Vagina (tissue), 2 donors: ENCODE results near the gene EFNA1. TPM values are rescaled to one million over a fixed set of nuclear protein-coding genes. Genes with fewer than 3 reads are reported as not detected.
A peak's percentile ranks its signal among the peaks of the same experiment; 100 is the strongest.

Experiments
- DNase-seq, 2 donors: peaks; one replicate each; pipeline ENCODE4 v3.0.0-alpha.2; 2017; ENCODE audit errors: extremely low spot score in 2 of 2
- H3K27ac ChIP-seq: fragments of 200-600 bp; sonication (generic); one replicate; pipeline ENCODE4 v1.5.1; 2019
- H3K27me3 ChIP-seq: fragments of 200-600 bp; sonication (generic); one replicate; pipeline ENCODE4 v1.5.1; 2019
- H3K36me3 ChIP-seq, 2 donors: fragments of 200-600 bp; sonication (generic); one replicate each; pipeline ENCODE4 v1.5.1; 2017 to 2019
- H3K4me1 ChIP-seq: fragments of 200-600 bp; sonication (generic); one replicate; pipeline ENCODE4 v1.5.1; 2019
- H3K4me3 ChIP-seq, 2 donors: fragments of 200-600 bp; sonication (generic); 1 replicate in 1 of 2; 2 replicates in 1 of 2; pipeline ENCODE4 v1.5.1; 2016 to 2019
- H3K9me3 ChIP-seq: fragments of 200-600 bp; sonication (generic); one replicate; pipeline ENCODE4 v1.5.1; 2019
- CTCF ChIP-seq, 3 experiments: fragments of 450-650 bp in 2 of 3; fragments of 200-600 bp in 1 of 3; sonication (generic) in 1 of 3; IDR thresholded peaks; one replicate each; pipeline ENCODE4 v1.5.1; 2017 to 2019; ENCODE audit warnings: antibody characterized with exemption in 3 of 3, mild to moderate bottlenecking in 2 of 3, moderate library complexity in 2 of 3
- POLR2A ChIP-seq, 2 donors: fragments of 450-650 bp; IDR thresholded peaks; one replicate each; pipeline ENCODE4 v1.6.1; 2017; ENCODE audit warnings: antibody characterized with exemption in 2 of 2, mild to moderate bottlenecking in 2 of 2, moderate library complexity in 2 of 2
- POLR2AphosphoS5 ChIP-seq, 2 donors: sonication (generic); formaldehyde crosslinking; IDR thresholded peaks; one replicate each; pipeline ENCODE4 v1.9.0; 2017; ENCODE audit warnings: antibody characterized with exemption in 2 of 2, mild to moderate bottlenecking in 2 of 2, low read depth in 1 of 2; ENCODE audit not compliant: insufficient read depth in 1 of 2
- intact Hi-C: fragments of 100-400 bp; cut with DNase I; formaldehyde crosslinking; loops from one replicate; pipeline ENCODE4 v1.15.1; 2023
- total RNA-seq: library from RNA; depleted of rRNA; stranded (reverse); fragments of >200 nt; gene quantifications from one replicate; pipeline ENCODE4 v1.2.3, GENCODE V29; 2016

Gene EFNA1
- total RNA-seq, 1 donor from 2014 or later: 57.9 TPM

GRCh38 chr1:155086856-155087535 is 40.7 kb upstream of the EFNA1 start:
- Histone ChIP-seq H3K9me3 (no peaks in the 10 kb centered on the region), H3K36me3 (no peaks in the 10 kb centered on the region), H3K27me3 (peaks cover 8% of the 10 kb centered on the region), H3K4me3 (no peak overlapping the region), H3K4me1 (peaks cover 49% of the 10 kb centered on the region), H3K27ac (no peak overlapping the region)
- no peak for TF ChIP-seq POLR2AphosphoS5 (IDR thresholded peaks at IDR 0.05; ENCODE audit: insufficient read depth in 1 of 2, low read depth in 1 of 2)
- no peak for TF ChIP-seq CTCF (IDR thresholded peaks at IDR 0.05)
- TF ChIP-seq POLR2A (IDR thresholded peaks at IDR 0.05): no peak
- intact Hi-C loops: loop anchor here (5.0 kb wide), 1 partner anchor 40 kb away; no protein-coding TSS in a partner anchor
- peak in 1 of 2 donors; percentile 93 for DNase-seq

GRCh38 chr1:155091071-155092051 is 36.3 kb upstream of the EFNA1 start:
- intact Hi-C loops: loop anchor here (2.0 to 5.0 kb wide), 2 partner anchors 41 to 75 kb away; no protein-coding TSS in a partner anchor
- Histone ChIP-seq H3K4me3 (no peak overlapping the region), H3K27ac (no peak overlapping the region), H3K36me3 (no peaks in the 10 kb centered on the region), H3K9me3 (no peaks in the 10 kb centered on the region), H3K27me3 (no peaks in the 10 kb centered on the region), H3K4me1 (peaks cover 27% of the 10 kb centered on the region)
- TF ChIP-seq CTCF (IDR thresholded peaks at IDR 0.05): peak; percentile 90 to 96 (median 96)
- no peak for TF ChIP-seq POLR2A (IDR thresholded peaks at IDR 0.05)
- TF ChIP-seq POLR2AphosphoS5 (IDR thresholded peaks at IDR 0.05; ENCODE audit: insufficient read depth in 1 of 2, low read depth in 1 of 2): peak in 1 of 2 donors; percentile 23
- no peak for DNase-seq

- Histone ChIP-seq H3K36me3 (no peaks in the 10 kb centered on the region), H3K4me3 (no peak overlapping the region)
- intact Hi-C loops: loop anchor here (5.0 kb wide), 1 partner anchor 40 kb away; no protein-coding TSS in a partner anchor
Observed at GRCh38 chr1:155092131-155092530, 35.5 kb upstream of the EFNA1 start.

GRCh38 chr1:155092641-155093040 is 35.0 kb upstream of the EFNA1 start:
- DNase-seq: no peak
- no peak overlapping the region for H3K4me3 ChIP-seq
- peaks cover 24% of the 10 kb centered on the region for H3K4me1 ChIP-seq
- no peak for TF ChIP-seq POLR2A (IDR thresholded peaks at IDR 0.05)
- TF ChIP-seq POLR2AphosphoS5 (IDR thresholded peaks at IDR 0.05; ENCODE audit: insufficient read depth in 1 of 2, low read depth in 1 of 2): no peak
- no peak for TF ChIP-seq CTCF (IDR thresholded peaks at IDR 0.05)
- intact Hi-C loops: loop anchor here (5.0 kb wide), 1 partner anchor 40 kb away; no protein-coding TSS in a partner anchor
- no peaks in the 10 kb centered on the region for H3K9me3 ChIP-seq
- no peak overlapping the region for H3K27ac ChIP-seq
- no peaks in the 10 kb centered on the region for H3K27me3 ChIP-seq
- H3K36me3 ChIP-seq: no peaks in the 10 kb centered on the region

More at GRCh38 chr1:155092131-155092530, 35.5 kb upstream of the EFNA1 start:
- Histone ChIP-seq H3K4me1 (peaks cover 24% of the 10 kb centered on the region), H3K27ac (no peak overlapping the region), H3K9me3 (no peaks in the 10 kb centered on the region), H3K27me3 (no peaks in the 10 kb centered on the region)
- no peak for DNase-seq
- no peak for TF ChIP-seq POLR2AphosphoS5 (IDR thresholded peaks at IDR 0.05; ENCODE audit: insufficient read depth in 1 of 2, low read depth in 1 of 2)
- TF ChIP-seq POLR2A (IDR thresholded peaks at IDR 0.05): no peak
- TF ChIP-seq CTCF (IDR thresholded peaks at IDR 0.05): no peak
